K562 (cell line): Measurements from ENCODE around the gene SPRING1. TPM values are rescaled to one million over a fixed set of nuclear protein-coding genes. Genes with fewer than 3 reads are reported as not detected.

Experiments used
- ATAC-seq: fragments of 200-7000 bp; cut with Tn5 transposase; 3 replicates; pipeline ENCODE4 v1.9.1; 2020; ENCODE audit warnings: moderate library complexity
- BruUV-seq: library from RNA; stranded (reverse); fragments of 400-500 nt; replicated peaks from 2 replicates; lab custom pipeline; 2021; lab: Mats Ljungman, UMichigan
- CTCF ChIA-PET: fragments of 300-600 bp; formaldehyde crosslinking; extraction: SDS; loops from one replicate; lab custom pipeline; 2021; ENCODE audit warnings: low intra/inter-chr PET ratio; lab: Yijun Ruan, JAX
- POLR2A ChIA-PET: fragments of 300-600, 350-650 bp; sonication (Branson Sonifier 250); formaldehyde crosslinking; extraction: SDS; loops from one replicate; lab custom pipeline; 2021; ENCODE audit warnings: antibody characterized with exemption, inconsistent platforms; lab: Yijun Ruan, JAX
- DNase-seq, 4 experiments: peaks; one replicate each; pipeline versions ENCODE4 v3.0.0 to v3.0.0-alpha.2; 2011 to 2018; ENCODE audit warnings: low spot score in 3 of 4, mixed read lengths in 3 of 4; ENCODE audit errors: extremely low read depth in 1 of 4
- FAIRE-seq: peaks from 2 replicates; lab custom pipeline; 2011; peaks lifted over from hg19 to GRCh38; lab: Jason Lieb, UNC
- H2AFZ ChIP-seq: 2 replicates; pipeline ENCODE4 v1.6.0; 2011; ENCODE audit warnings: low read depth, low read length, control low read depth, inconsistent platforms
- H3K27ac ChIP-seq: fragments of 200-600 bp; 3 replicates; pipeline ENCODE4 v1.8.0; 2011; ENCODE audit warnings: low read depth, mild to moderate bottlenecking, control low read depth, inconsistent platforms, low read length, moderate library complexity, mixed read lengths; ENCODE audit errors: extremely low read depth
- H3K27me3 ChIP-seq, 2 experiments: fragments of 300-600 bp in 1 of 2; 2 replicates in 1 of 2; 3 replicates in 1 of 2; pipeline versions ENCODE4 v1.6.0 to v1.8.0; 2011; ENCODE audit warnings: inconsistent platforms in 2 of 2, low read length in 2 of 2, mild to moderate bottlenecking in 1 of 2, mixed read lengths in 1 of 2, moderate library complexity in 1 of 2; ENCODE audit not compliant: control insufficient read depth in 2 of 2, insufficient read depth in 2 of 2
- H3K36me3 ChIP-seq: fragments of 300-600 bp; 3 replicates; pipeline ENCODE4 v1.8.0; 2011; ENCODE audit warnings: mild to moderate bottlenecking, low read length, inconsistent platforms; ENCODE audit not compliant: control insufficient read depth, insufficient read depth
- H3K4me1 ChIP-seq, 2 experiments: fragments of 200-600 bp in 1 of 2; replicated peaks in 1 of 2; 2 replicates in 1 of 2; 3 replicates in 1 of 2; pipeline versions ENCODE4 v1.5.1 to v1.8.0; 2011; ENCODE audit warnings: inconsistent platforms in 2 of 2, low read length in 2 of 2, mild to moderate bottlenecking in 1 of 2, mixed read lengths in 1 of 2, moderate library complexity in 1 of 2; ENCODE audit not compliant: control insufficient read depth in 2 of 2, insufficient read depth in 2 of 2
- H3K4me2 ChIP-seq: 2 replicates; pipeline ENCODE4 v1.6.1; 2011; ENCODE audit warnings: low read length, control low read depth, inconsistent platforms, mixed read lengths; ENCODE audit not compliant: insufficient read depth
- H3K4me3 ChIP-seq: fragments of 200-600 bp; sonication (generic), shearing (Covaris generic); 2 replicates; pipeline ENCODE4 v1.5.1; 2016; ENCODE audit warnings: control low read depth, inconsistent platforms
- H3K79me2 ChIP-seq: fragments of 200-600 bp; 3 replicates; pipeline ENCODE4 v1.8.0; 2011; ENCODE audit warnings: low read length, inconsistent platforms; ENCODE audit not compliant: control insufficient read depth, insufficient read depth
- H3K9ac ChIP-seq, 2 experiments: 2 replicates each; pipeline versions ENCODE4 v1.6.0 to v1.6.1; 2011; ENCODE audit warnings: low read depth in 2 of 2, low read length in 2 of 2, control low read depth in 1 of 2, inconsistent platforms in 1 of 2, mild to moderate bottlenecking in 1 of 2, mixed read lengths in 1 of 2; ENCODE audit not compliant: insufficient read depth in 1 of 2
- H3K9me1 ChIP-seq: one replicate; pipeline ENCODE4 v1.6.0; 2011; ENCODE audit warnings: inconsistent platforms, mild to moderate bottlenecking, low read length, moderate library complexity; ENCODE audit not compliant: control insufficient read depth, insufficient read depth
- H3K9me3 ChIP-seq: replicated peaks from 2 replicates; pipeline ENCODE4 v1.5.1; 2011; ENCODE audit warnings: low read depth, low read length, inconsistent platforms; ENCODE audit not compliant: control insufficient read depth, insufficient read depth
- H4K20me1 ChIP-seq: replicated peaks from 2 replicates; pipeline ENCODE4 v1.6.1; 2011; ENCODE audit warnings: low read length, inconsistent platforms, mixed read lengths; ENCODE audit not compliant: control insufficient read depth, insufficient read depth
- FOXK2 ChIP-seq, 2 experiments: fragments of 450-650 bp; IDR thresholded peaks in 1 of 2; conservative IDR thresholded peaks in 1 of 2; 2 replicates each; pipeline ENCODE4 v1.6.1; 2016; ENCODE audit warnings: low read depth in 2 of 2, mild to moderate bottlenecking in 1 of 2
- KHSRP ChIP-seq: fragments of 450-650 bp; IDR thresholded peaks from 2 replicates; pipeline ENCODE4 v1.6.1; 2017
- POLR2B ChIP-seq: fragments of 450-650 bp; IDR thresholded peaks from 2 replicates; pipeline ENCODE4 v1.6.1; 2018; ENCODE audit warnings: low read depth; ENCODE audit not compliant: partially characterized antibody
- SRSF3 ChIP-seq: fragments of 200-400 bp; formaldehyde crosslinking; IDR thresholded peaks from 2 replicates; pipeline ENCODE4 v1.6.1; 2016; ENCODE audit warnings: mild to moderate bottlenecking, low read length, moderate library complexity; ENCODE audit not compliant: insufficient read depth
- ZKSCAN3 ChIP-seq: fragments of 250-450 bp; sonication (Bioruptor Pico); IDR thresholded peaks from 2 replicates; pipeline ENCODE4 v1.4.0; 2020
- ZNF140 ChIP-seq: fragments of 250-450 bp; sonication (Bioruptor Pico); IDR thresholded peaks from 2 replicates; pipeline ENCODE4 v1.8.0; 2021; ENCODE audit warnings: moderate library complexity, mild to moderate bottlenecking, inconsistent platforms
- ZNF217 ChIP-seq: sonication (generic); formaldehyde crosslinking; IDR thresholded peaks from 2 replicates; pipeline ENCODE4 v1.8.0; 2022; ENCODE audit warnings: mild to moderate bottlenecking, missing genetic modification reagents
- ZNF586 ChIP-seq: fragments of 450-650 bp; formaldehyde crosslinking; conservative IDR thresholded peaks from 2 replicates; pipeline ENCODE4 v1.4.0; 2020; ENCODE audit warnings: mild to moderate bottlenecking, moderate library complexity
- in situ Hi-C: fragments of 300-500 bp; cut with MboI; formaldehyde crosslinking; loops from 4 replicates; pipeline ENCODE4 v1.15.0; 2018; ENCODE audit warnings: inconsistent platforms, mixed read lengths
- intact Hi-C: fragments of 100-400 bp; cut with micrococcal nuclease; formaldehyde crosslinking; loops from 2 replicates; pipeline ENCODE4 v1.14.2; 2022
- polyA plus RNA-seq, 8 experiments: library from polyadenylated mRNA; depleted of rRNA in 4 of 8; stranded (reverse) in 5 of 8; unstranded in 3 of 8; fragments of >200 nt; fragmentation: Nextera tagmentation in 2 of 8; fragmentation: Illumina TruSeq in 1 of 8; extraction: Ambion mirVana in 2 of 8; extraction: Trizol in 1 of 8; gene quantifications; 2 replicates each; pipeline versions ENCODE4 v1.2.1 to v1.2.3, GENCODE V29; 2011 to 2014; ENCODE audit warnings: inconsistent platforms in 1 of 8, missing spikeins in 1 of 8
- total RNA-seq, 7 experiments: library from RNA; depleted of rRNA in 6 of 7; stranded (reverse); fragments of >200 nt in 6 of 7; fragmentation: Illumina TruSeq in 2 of 7; extraction: Trizol in 2 of 7; gene quantifications; 2 replicates each; pipeline versions ENCODE4 v1.2.1 to v1.2.3, GENCODE V29; 2011 to 2021; ENCODE audit warnings: low replicate concordance in 1 of 7
- TF ChIP-seq, protein P1 (sequence below): fragments of 450-650 bp; IDR thresholded peaks from 2 replicates; pipeline ENCODE4 v1.6.1; 2017; ENCODE audit warnings: mild to moderate bottlenecking, moderate library complexity
- TF ChIP-seq, protein P2 (sequence below): sonication (generic); formaldehyde crosslinking; IDR thresholded peaks from 2 replicates; pipeline ENCODE4 v1.8.0; 2022; ENCODE audit warnings: missing genetic modification reagents, mild to moderate bottlenecking, borderline replicate concordance
- TF ChIP-seq, protein P3 (sequence below), 2 experiments: fragments of 450-650 bp; formaldehyde crosslinking in 1 of 2; IDR thresholded peaks; 2 replicates each; pipeline versions ENCODE4 v1.4.0 to v1.6.1; 2014 to 2020; ENCODE audit warnings: mild to moderate bottlenecking in 2 of 2, borderline replicate concordance in 1 of 2, low read depth in 1 of 2

SPRING1 gene
- total and polyA plus RNA-seq, 9 of the 15 experiments (the other 6 are each of a cell fraction or from before 2014, with no cell fraction given): 1.1 to 20.0 (median 8.0) TPM

DNA sequence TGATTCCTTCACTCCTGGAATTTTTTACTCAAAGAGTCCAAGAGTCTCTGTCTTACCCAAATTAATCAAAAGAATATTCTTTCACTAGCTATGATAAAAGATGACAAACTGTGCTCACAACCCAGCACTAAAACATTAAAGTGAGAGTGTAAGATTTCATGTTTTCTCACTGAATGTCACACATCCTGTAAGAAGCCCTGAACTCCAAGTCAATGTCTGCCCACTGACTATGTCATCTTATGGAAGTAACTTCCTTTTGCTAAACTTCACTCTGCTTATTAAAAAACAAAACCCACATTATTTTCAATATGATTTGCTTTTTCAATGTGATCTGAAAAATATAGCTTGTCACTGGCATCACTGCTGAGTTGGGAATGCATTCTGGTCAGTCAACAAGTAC, 15.6 kb downstream of the SPRING1 start:
- H3K27ac ChIP-seq: no peak overlapping the region
- no peaks in the 10 kb centered on the region for H3K9me1 ChIP-seq
- no peaks in the 10 kb centered on the region for H3K9me3 ChIP-seq
- FAIRE-seq (no peak), ATAC-seq (no peak), DNase-seq (no peak)
- peaks cover 24% of the 10 kb centered on the region; the same call in 2 of the 3 replicates for H3K36me3 ChIP-seq
- H3K4me1 ChIP-seq: no peaks in the 10 kb centered on the region
- H2AFZ ChIP-seq: no peak overlapping the region
- H3K27me3 ChIP-seq: no peaks in the 10 kb centered on the region
- H3K79me2 ChIP-seq: no peaks in the 10 kb centered on the region
- H3K4me3 ChIP-seq: no peak overlapping the region
- intact Hi-C loops: no loop called here
- ChIA-PET CTCF (no interaction called here), POLR2A (interaction anchor here (0.7 to 1.3 kb wide), 3 partner anchors 14 to 408 kb away, joined by 3 to 4 read pairs (median 3); no protein-coding TSS in a partner anchor)
- no TSS peak for BruUV-seq
- 0 out of 2 replicates have a peak, but pooled peaks cover 4% of the 10 kb centered on the region for H4K20me1 ChIP-seq
- H3K9ac ChIP-seq: no peak overlapping the region
- no peak overlapping the region for H3K4me2 ChIP-seq
- in situ Hi-C loops: loop anchor here (25.0 kb wide), 1 partner anchor 240 kb away; no protein-coding TSS in a partner anchor
- TF ChIP-seq, protein P1, sequence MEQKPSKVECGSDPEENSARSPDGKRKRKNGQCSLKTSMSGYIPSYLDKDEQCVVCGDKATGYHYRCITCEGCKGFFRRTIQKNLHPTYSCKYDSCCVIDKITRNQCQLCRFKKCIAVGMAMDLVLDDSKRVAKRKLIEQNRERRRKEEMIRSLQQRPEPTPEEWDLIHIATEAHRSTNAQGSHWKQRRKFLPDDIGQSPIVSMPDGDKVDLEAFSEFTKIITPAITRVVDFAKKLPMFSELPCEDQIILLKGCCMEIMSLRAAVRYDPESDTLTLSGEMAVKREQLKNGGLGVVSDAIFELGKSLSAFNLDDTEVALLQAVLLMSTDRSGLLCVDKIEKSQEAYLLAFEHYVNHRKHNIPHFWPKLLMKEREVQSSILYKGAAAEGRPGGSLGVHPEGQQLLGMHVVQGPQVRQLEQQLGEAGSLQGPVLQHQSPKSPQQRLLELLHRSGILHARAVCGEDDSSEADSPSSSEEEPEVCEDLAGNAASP: no peak
- TF ChIP-seq ZNF217 (CRISPR knock-in tag) (no peak), POLR2B (no peak), SRSF3 (no peak), ZNF140 (CRISPR knock-in tag) (no peak), ZKSCAN3 (no peak), KHSRP (no peak), ZNF586 (CRISPR knock-in tag) (no peak), FOXK2 (conservative IDR thresholded peaks at IDR 0.05 in 1 of 2, IDR thresholded peaks at IDR 0.05 in 1 of 2; ENCODE audit: low read depth in 2 of 2) (no peak)
- TF ChIP-seq, protein P2, sequence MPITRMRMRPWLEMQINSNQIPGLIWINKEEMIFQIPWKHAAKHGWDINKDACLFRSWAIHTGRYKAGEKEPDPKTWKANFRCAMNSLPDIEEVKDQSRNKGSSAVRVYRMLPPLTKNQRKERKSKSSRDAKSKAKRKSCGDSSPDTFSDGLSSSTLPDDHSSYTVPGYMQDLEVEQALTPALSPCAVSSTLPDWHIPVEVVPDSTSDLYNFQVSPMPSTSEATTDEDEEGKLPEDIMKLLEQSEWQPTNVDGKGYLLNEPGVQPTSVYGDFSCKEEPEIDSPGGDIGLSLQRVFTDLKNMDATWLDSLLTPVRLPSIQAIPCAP (CRISPR knock-in tag): no peak
- TF ChIP-seq, protein P3, sequence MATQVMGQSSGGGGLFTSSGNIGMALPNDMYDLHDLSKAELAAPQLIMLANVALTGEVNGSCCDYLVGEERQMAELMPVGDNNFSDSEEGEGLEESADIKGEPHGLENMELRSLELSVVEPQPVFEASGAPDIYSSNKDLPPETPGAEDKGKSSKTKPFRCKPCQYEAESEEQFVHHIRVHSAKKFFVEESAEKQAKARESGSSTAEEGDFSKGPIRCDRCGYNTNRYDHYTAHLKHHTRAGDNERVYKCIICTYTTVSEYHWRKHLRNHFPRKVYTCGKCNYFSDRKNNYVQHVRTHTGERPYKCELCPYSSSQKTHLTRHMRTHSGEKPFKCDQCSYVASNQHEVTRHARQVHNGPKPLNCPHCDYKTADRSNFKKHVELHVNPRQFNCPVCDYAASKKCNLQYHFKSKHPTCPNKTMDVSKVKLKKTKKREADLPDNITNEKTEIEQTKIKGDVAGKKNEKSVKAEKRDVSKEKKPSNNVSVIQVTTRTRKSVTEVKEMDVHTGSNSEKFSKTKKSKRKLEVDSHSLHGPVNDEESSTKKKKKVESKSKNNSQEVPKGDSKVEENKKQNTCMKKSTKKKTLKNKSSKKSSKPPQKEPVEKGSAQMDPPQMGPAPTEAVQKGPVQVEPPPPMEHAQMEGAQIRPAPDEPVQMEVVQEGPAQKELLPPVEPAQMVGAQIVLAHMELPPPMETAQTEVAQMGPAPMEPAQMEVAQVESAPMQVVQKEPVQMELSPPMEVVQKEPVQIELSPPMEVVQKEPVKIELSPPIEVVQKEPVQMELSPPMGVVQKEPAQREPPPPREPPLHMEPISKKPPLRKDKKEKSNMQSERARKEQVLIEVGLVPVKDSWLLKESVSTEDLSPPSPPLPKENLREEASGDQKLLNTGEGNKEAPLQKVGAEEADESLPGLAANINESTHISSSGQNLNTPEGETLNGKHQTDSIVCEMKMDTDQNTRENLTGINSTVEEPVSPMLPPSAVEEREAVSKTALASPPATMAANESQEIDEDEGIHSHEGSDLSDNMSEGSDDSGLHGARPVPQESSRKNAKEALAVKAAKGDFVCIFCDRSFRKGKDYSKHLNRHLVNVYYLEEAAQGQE (IDR thresholded peaks at IDR 0.05; ENCODE audit: borderline replicate concordance): no peak
- TF ChIP-seq, protein P3 (CRISPR knock-in tag; IDR thresholded peaks at IDR 0.05; ENCODE audit: low read depth): no peak
